HEK293 (cell line): ENCODE measurements around the gene PRUNE1.
A peak's percentile ranks its signal among the peaks of the same experiment; 100 is the strongest.

Experiments
- CTCF ChIA-PET: fragments of 350-600 bp; formaldehyde crosslinking; extraction: SDS; loops from one replicate; lab custom pipeline; 2021; ENCODE audit warnings: antibody characterized with exemption; lab: Yijun Ruan, JAX
- POLR2A ChIA-PET: fragments of 300-600 bp; formaldehyde crosslinking; extraction: SDS; loops from one replicate; lab custom pipeline; 2020; ENCODE audit warnings: antibody characterized with exemption, inconsistent platforms; lab: Yijun Ruan, JAX
- H3K27ac ChIP-seq: fragments of 200-500 bp; sonication (Bioruptor generic); 2 replicates; pipeline ENCODE4 v1.5.1; 2014; ENCODE audit warnings: low read depth, low read length, control low read depth, inconsistent platforms; ENCODE audit errors: extremely low read depth
- H3K36me3 ChIP-seq, 2 experiments: fragments of 200-500 bp in 1 of 2; sonication (Bioruptor generic) in 1 of 2; 1 replicate in 1 of 2; 2 replicates in 1 of 2; pipeline ENCODE4 v1.5.1; 2014 to 2017; ENCODE audit warnings: inconsistent platforms in 2 of 2, low read length in 2 of 2; ENCODE audit not compliant: control insufficient read depth in 2 of 2, insufficient read depth in 1 of 2
- H3K4me1 ChIP-seq: fragments of 200-500 bp; sonication (Bioruptor generic); 2 replicates; pipeline ENCODE4 v1.5.1; 2014; ENCODE audit warnings: mild to moderate bottlenecking, low read length, inconsistent platforms; ENCODE audit not compliant: control insufficient read depth, insufficient read depth
- H3K4me3 ChIP-seq: 2 replicates; pipeline ENCODE4 v1.5.1; 2011; ENCODE audit warnings: low read depth, mild to moderate bottlenecking, control low read depth, low read length, moderate library complexity
- H3K9me3 ChIP-seq: fragments of 200-500 bp; sonication (Bioruptor generic); 2 replicates; pipeline ENCODE4 v1.5.1; 2014; ENCODE audit warnings: low read depth, low read length, inconsistent platforms; ENCODE audit not compliant: control insufficient read depth, insufficient read depth
- ATF2 ChIP-seq: fragments of 450-650 bp; formaldehyde crosslinking; IDR thresholded peaks from 2 replicates; pipeline ENCODE4 v1.5.1; 2016; ENCODE audit warnings: missing biosample characterization, missing genetic modification characterization, low read depth
- KLF7 ChIP-seq: fragments of 450-650 bp; formaldehyde crosslinking; IDR thresholded peaks from 2 replicates; pipeline ENCODE4 v1.5.1; 2016; ENCODE audit warnings: missing biosample characterization, missing genetic modification characterization, borderline replicate concordance
- SCRT1 ChIP-seq: fragments of 450-650 bp; formaldehyde crosslinking; IDR thresholded peaks from 2 replicates; pipeline ENCODE4 v1.5.1; 2016; ENCODE audit warnings: missing biosample characterization, missing genetic modification characterization, borderline replicate concordance
- SCRT2 ChIP-seq: fragments of 450-650 bp; formaldehyde crosslinking; IDR thresholded peaks from 2 replicates; pipeline ENCODE4 v1.5.1; 2016; ENCODE audit warnings: missing biosample characterization, missing genetic modification characterization
- TSHZ1 ChIP-seq: fragments of 450-650 bp; formaldehyde crosslinking; IDR thresholded peaks from 2 replicates; pipeline ENCODE4 v1.5.1; 2016; ENCODE audit warnings: missing biosample characterization, missing genetic modification characterization, borderline replicate concordance
- ZNF121 ChIP-seq: fragments of 450-650 bp; formaldehyde crosslinking; IDR thresholded peaks from 2 replicates; pipeline ENCODE4 v1.5.1; 2016; ENCODE audit warnings: missing biosample characterization, missing genetic modification characterization
- ZNF157 ChIP-seq: fragments of 450-650 bp; formaldehyde crosslinking; IDR thresholded peaks from 2 replicates; pipeline ENCODE4 v1.5.1; 2016; ENCODE audit warnings: missing biosample characterization, missing genetic modification characterization
- ZNF292 ChIP-seq: fragments of 450-650 bp; formaldehyde crosslinking; IDR thresholded peaks from 2 replicates; pipeline ENCODE4 v1.5.1; 2016; ENCODE audit warnings: low read depth, missing biosample characterization, missing genetic modification characterization, borderline replicate concordance
- ZNF529 ChIP-seq: fragments of 450-650 bp; formaldehyde crosslinking; IDR thresholded peaks from 2 replicates; pipeline ENCODE4 v1.5.1; 2017; ENCODE audit warnings: missing genetic modification characterization, missing biosample characterization; ENCODE audit not compliant: insufficient replicate concordance
- ZNF621 ChIP-seq: fragments of 450-650 bp; formaldehyde crosslinking; IDR thresholded peaks from 2 replicates; pipeline ENCODE4 v1.5.1; 2017; ENCODE audit warnings: missing biosample characterization, missing genetic modification characterization
- ZNF843 ChIP-seq: fragments of 450-650 bp; formaldehyde crosslinking; IDR thresholded peaks from 2 replicates; pipeline ENCODE4 v1.5.1; 2016; ENCODE audit warnings: missing biosample characterization, missing genetic modification characterization
- TF ChIP-seq, protein P1 (sequence below): fragments of 450-650 bp; formaldehyde crosslinking; IDR thresholded peaks from 2 replicates; pipeline ENCODE4 v1.5.1; 2016; ENCODE audit warnings: missing biosample characterization, missing genetic modification characterization

Gene PRUNE1

DNA sequence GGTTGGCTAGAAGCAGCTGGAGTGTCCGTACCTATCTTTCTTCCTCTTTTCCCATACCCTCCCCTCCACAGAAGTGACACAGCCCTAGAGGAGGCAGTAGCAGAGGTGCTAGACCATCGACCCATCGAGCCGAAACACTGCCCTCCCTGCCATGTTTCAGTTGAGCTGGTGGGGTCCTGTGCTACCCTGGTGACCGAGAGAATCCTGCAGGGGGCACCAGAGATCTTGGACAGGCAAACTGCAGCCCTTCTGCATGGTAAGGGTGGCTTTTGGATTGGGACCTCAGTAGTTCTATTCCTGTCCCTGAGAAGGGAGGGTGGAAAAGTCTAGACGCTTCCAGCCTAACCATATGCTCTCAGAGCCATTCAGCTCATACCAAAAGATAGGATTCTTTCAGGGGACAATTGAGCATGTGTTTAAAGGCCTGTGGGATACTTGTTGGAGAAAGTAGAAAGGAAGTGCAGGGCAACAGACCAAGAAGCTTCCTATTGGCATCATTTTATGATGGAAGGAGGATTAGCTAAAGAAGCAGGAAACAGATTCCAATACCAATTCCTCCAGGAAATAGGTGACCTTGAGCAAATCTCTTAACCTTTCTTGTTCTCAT is 16.4 kb downstream of the PRUNE1 start (continued):
- TF ChIP-seq, protein P1, sequence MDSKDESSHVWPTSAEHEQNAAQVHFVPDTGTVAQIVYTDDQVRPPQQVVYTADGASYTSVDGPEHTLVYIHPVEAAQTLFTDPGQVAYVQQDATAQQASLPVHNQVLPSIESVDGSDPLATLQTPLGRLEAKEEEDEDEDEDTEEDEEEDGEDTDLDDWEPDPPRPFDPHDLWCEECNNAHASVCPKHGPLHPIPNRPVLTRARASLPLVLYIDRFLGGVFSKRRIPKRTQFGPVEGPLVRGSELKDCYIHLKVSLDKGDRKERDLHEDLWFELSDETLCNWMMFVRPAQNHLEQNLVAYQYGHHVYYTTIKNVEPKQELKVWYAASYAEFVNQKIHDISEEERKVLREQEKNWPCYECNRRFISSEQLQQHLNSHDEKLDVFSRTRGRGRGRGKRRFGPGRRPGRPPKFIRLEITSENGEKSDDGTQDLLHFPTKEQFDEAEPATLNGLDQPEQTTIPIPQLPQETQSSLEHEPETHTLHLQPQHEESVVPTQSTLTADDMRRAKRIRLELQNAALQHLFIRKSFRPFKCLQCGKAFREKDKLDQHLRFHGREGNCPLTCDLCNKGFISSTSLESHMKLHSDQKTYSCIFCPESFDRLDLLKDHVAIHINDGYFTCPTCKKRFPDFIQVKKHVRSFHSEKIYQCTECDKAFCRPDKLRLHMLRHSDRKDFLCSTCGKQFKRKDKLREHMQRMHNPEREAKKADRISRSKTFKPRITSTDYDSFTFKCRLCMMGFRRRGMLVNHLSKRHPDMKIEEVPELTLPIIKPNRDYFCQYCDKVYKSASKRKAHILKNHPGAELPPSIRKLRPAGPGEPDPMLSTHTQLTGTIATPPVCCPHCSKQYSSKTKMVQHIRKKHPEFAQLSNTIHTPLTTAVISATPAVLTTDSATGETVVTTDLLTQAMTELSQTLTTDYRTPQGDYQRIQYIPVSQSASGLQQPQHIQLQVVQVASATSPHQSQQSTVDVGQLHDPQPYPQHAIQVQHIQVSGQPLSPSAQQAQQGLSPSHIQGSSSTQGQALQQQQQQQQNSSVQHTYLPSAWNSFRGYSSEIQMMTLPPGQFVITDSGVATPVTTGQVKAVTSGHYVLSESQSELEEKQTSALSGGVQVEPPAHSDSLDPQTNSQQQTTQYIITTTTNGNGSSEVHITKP (tag by site-specific recombination) = 0 out of 2 replicates have a peak, but pooled peaks have one; percentile 12
- TF ChIP-seq ZNF292 (tag by site-specific recombination) = no peak
- no peak for TF ChIP-seq ZNF621 (tag by site-specific recombination)
- no peak for TF ChIP-seq TSHZ1

GRCh38 chr1:151026460-151026859 is 18.2 kb downstream of the PRUNE1 start:
- Histone ChIP-seq H3K4me1 (no peaks in the 10 kb centered on the region), H3K4me3 (no peak overlapping the region), H3K27ac (no peak overlapping the region), H3K36me3 (peaks cover 54 to 69% of the 10 kb centered on the region in 2 experiments), H3K9me3 (no peaks in the 10 kb centered on the region)
- ChIA-PET CTCF (interaction anchor here (0.6 to 1.6 kb wide), 2 partner anchors 33 to 39 kb away, joined by 3 to 4 read pairs; no protein-coding TSS in a partner anchor), POLR2A (interaction anchor here (1.0 kb wide), 1 partner anchor 21 kb away, joined by 3 read pairs; the partner anchor contains the start of gene C1orf56)
- peak; percentile 66; the same call in 1 of the 2 replicates for TF ChIP-seq SCRT2 (tag by site-specific recombination)
- TF ChIP-seq SCRT1 (tag by site-specific recombination) = peak; percentile 50; the same call in 1 of the 2 replicates
- no peak for TF ChIP-seq ATF2 (tag by site-specific recombination)
- TF ChIP-seq ZNF157 (tag by site-specific recombination) = no peak
- TF ChIP-seq, all 188 proteins: peak for 2

GRCh38 chr1:151032164-151032563 is 23.9 kb downstream of the PRUNE1 start:
- Histone ChIP-seq H3K27ac (no peak overlapping the region), H3K9me3 (no peaks in the 10 kb centered on the region), H3K4me3 (no peak overlapping the region), H3K4me1 (no peaks in the 10 kb centered on the region), H3K36me3 (peaks cover 45 to 71% of the 10 kb centered on the region in 2 experiments)
- POLR2A ChIA-PET = no interaction called here
- CTCF ChIA-PET = interaction anchor here (1.0 to 1.7 kb wide), 2 partner anchors 25 to 124 kb away, joined by 3 to 4 read pairs; partner anchors contain the start of genes MINDY1 and TNFAIP8L2
- TF ChIP-seq KLF7 (tag by site-specific recombination) = no peak
- TF ChIP-seq ZNF843 (tag by site-specific recombination) = no peak
- TF ChIP-seq ZNF121 (tag by site-specific recombination) = peak; percentile 72; the same call in 1 of the 2 replicates
- TF ChIP-seq ZNF529 (tag by site-specific recombination) = no peak
